ENCODE data around the gene HAUS1. TPM values are rescaled to one million over a fixed set of nuclear protein-coding genes. Genes with fewer than 3 reads are reported as not detected.

HAUS1 gene
- total RNA-seq, 4 donors from 2014 or later, result 17.0 to 43.6 (median 29.2) TPM

DNA sequence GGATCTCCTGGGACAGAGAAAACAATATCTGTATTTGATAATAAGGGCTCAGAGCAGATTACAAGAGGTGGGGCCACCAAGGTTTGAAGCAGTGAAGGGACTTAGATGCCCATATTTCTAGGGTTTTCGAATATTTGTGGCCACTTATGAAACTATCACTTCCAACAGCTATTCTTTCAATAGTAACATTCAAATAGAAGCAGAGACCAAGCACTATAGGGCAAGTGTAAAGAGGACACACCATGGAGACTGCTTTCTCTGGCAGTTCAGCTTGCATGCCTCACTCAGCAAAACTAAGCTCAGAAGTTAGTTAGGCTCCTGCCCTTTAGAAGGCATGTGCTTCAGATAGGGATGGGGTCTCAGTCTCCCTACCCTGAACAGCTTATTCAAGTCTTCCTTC is 42.4 kb upstream of the HAUS1 start:
- 85% methylated on average over 1 of the region's 1 CpG for whole genome bisulfite sequencing
- no peak for DNase-seq (ENCODE audit: low spot score in 2 of 2)
- Histone ChIP-seq H3K27ac (no peak overlapping the region), H3K27me3 (no peaks in the 10 kb centered on the region), H3K4me1 (no peaks in the 10 kb centered on the region), H3K36me3 (no peaks in the 10 kb centered on the region), H3K4me3 (no peak overlapping the region), H3K9me3 (no peaks in the 10 kb centered on the region)
- TF ChIP-seq POLR2AphosphoS5 (IDR thresholded peaks at IDR 0.05) (no peak), EP300 (IDR thresholded peaks at IDR 0.05) (no peak), POLR2A (IDR thresholded peaks at IDR 0.05) (no peak)
- TF ChIP-seq, protein P1, sequence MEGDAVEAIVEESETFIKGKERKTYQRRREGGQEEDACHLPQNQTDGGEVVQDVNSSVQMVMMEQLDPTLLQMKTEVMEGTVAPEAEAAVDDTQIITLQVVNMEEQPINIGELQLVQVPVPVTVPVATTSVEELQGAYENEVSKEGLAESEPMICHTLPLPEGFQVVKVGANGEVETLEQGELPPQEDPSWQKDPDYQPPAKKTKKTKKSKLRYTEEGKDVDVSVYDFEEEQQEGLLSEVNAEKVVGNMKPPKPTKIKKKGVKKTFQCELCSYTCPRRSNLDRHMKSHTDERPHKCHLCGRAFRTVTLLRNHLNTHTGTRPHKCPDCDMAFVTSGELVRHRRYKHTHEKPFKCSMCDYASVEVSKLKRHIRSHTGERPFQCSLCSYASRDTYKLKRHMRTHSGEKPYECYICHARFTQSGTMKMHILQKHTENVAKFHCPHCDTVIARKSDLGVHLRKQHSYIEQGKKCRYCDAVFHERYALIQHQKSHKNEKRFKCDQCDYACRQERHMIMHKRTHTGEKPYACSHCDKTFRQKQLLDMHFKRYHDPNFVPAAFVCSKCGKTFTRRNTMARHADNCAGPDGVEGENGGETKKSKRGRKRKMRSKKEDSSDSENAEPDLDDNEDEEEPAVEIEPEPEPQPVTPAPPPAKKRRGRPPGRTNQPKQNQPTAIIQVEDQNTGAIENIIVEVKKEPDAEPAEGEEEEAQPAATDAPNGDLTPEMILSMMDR (IDR thresholded peaks at IDR 0.05), result no peak

DNA sequence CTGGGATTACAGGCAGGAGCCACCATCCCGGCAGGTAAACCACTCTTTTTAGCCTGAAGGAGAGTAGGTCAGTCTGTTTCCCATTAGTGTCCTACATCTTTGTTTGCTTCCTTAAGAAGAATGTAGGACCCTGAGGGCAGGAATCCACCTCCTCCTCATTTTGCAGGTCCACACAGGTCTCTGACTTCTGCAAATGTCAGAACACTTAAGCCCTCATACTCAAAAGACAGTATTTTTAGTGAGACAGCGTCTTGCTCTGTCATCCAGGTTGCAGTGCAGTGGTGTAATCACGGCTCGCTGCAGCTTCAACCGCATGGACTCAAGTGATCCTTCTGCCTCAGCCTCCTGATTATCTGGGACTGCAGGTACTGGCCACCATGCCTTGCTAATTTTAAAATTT is 41.4 kb upstream of the HAUS1 start:
- Histone ChIP-seq H3K9me3 (no peaks in the 10 kb centered on the region), H3K36me3 (no peaks in the 10 kb centered on the region), H3K27me3 (no peaks in the 10 kb centered on the region), H3K4me3 (no peak overlapping the region), H3K27ac (no peak overlapping the region), H3K4me1 (no peaks in the 10 kb centered on the region)
- WGBS, result 63% methylated on average over 5 of the region's 5 CpGs
- TF ChIP-seq POLR2AphosphoS5 (IDR thresholded peaks at IDR 0.05) (no peak), EP300 (IDR thresholded peaks at IDR 0.05) (no peak), POLR2A (IDR thresholded peaks at IDR 0.05) (no peak)
- TF ChIP-seq, protein P1 (IDR thresholded peaks at IDR 0.05), result no peak
- DNase-seq (ENCODE audit: low spot score in 2 of 2), result no peak

DNA sequence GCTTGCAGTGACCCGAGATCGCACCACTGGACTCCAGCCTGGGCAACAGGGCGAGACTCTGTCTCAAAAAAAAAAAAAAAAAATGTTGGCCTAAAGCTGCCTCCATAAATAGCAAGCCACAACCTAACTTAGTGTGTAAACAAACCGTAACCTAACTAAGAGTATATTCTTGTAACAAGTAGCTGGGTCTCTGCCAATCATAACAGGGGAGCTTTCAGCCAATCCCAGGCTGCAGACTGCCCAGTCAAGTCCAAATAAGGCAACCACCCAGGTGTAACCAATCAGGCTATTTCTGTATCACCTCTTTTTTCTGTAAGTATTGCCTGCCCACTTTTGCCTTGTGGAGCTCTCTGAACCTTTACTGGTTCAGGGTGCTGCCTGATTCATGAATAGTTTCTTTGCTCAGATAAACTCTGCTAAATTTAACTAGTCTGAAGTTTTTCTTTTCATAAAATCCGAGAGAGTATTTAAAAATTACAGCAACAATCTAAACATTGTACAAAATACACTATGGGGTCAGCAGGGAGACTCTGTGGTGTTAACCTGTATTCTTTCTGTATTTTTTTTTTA is 36.7 kb upstream of the HAUS1 start:
- Histone ChIP-seq H3K27ac (no peak overlapping the region), H3K4me1 (peaks cover 33% of the 10 kb centered on the region), H3K36me3 (no peaks in the 10 kb centered on the region), H3K27me3 (no peaks in the 10 kb centered on the region), H3K9me3 (no peaks in the 10 kb centered on the region), H3K4me3 (no peak overlapping the region)
- no peak for DNase-seq (ENCODE audit: low spot score in 2 of 2)
- 82% methylated on average over 5 of the region's 5 CpGs for WGBS
- TF ChIP-seq POLR2A (IDR thresholded peaks at IDR 0.05), result no peak

DNA sequence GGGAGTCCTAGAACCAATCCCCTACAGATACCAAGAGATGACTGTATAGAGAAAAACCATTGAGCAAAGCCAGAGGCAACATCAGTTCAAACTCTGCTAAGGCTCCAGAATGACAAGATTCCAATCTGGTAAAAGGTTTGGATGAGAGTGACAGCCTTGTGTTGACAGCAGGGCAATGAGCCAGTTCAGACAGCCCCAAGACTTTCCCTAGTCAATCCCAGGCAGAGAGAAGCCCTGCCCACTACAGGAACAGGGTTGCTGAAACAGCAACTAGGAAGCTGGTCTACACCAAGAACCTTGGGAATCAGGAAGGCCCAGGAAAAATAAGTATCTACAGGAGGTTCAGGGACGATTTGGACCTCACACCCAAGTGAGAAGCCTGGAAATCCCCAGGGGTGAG is 35.4 kb upstream of the HAUS1 start:
- Histone ChIP-seq H3K27ac (peak overlapping the region; percentile 39), H3K4me1 (peaks cover 42% of the 10 kb centered on the region), H3K36me3 (no peaks in the 10 kb centered on the region), H3K4me3 (no peak overlapping the region), H3K9me3 (no peaks in the 10 kb centered on the region), H3K27me3 (no peaks in the 10 kb centered on the region)
- TF ChIP-seq POLR2A (IDR thresholded peaks at IDR 0.05), result no peak
- no peak for TF ChIP-seq EP300 (IDR thresholded peaks at IDR 0.05)
- TF ChIP-seq POLR2AphosphoS5 (IDR thresholded peaks at IDR 0.05), result no peak
- TF ChIP-seq, protein P1 (IDR thresholded peaks at IDR 0.05), result no peak
- 54% methylated on average over 1 of the region's 1 CpG for WGBS
- no peak for DNase-seq (ENCODE audit: low spot score in 2 of 2)

DNA sequence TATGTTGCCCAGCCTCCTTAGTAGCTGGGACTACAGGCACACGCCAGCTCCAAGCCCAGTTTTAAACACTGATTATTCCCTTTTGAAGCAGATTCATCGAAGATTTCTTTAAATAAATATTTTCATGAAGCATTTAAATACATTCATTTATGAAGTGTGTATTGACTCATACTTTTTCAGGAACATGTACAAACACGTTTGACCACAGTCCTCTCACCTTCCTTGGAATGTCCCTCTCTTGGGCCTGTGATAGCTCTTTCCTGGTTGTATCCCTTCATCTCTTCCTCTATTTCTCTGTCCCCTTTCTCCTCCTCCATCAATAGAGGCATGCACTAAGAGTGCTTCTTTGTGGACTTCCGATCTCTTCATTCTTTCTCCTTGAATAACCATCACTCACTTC is 34.7 kb upstream of the HAUS1 start:
- TF ChIP-seq POLR2A (IDR thresholded peaks at IDR 0.05), result no peak
- TF ChIP-seq EP300 (IDR thresholded peaks at IDR 0.05), result no peak
- TF ChIP-seq, protein P1 (IDR thresholded peaks at IDR 0.05), result no peak
- TF ChIP-seq POLR2AphosphoS5 (IDR thresholded peaks at IDR 0.05), result no peak
- Histone ChIP-seq H3K9me3 (no peaks in the 10 kb centered on the region), H3K27me3 (no peaks in the 10 kb centered on the region), H3K4me1 (peaks cover 42% of the 10 kb centered on the region), H3K27ac (peak overlapping the region; percentile 39), H3K4me3 (no peak overlapping the region), H3K36me3 (no peaks in the 10 kb centered on the region)
- 56% methylated on average over 4 of the region's 4 CpGs for WGBS
- DNase-seq (ENCODE audit: low spot score in 2 of 2), result no peak

DNA sequence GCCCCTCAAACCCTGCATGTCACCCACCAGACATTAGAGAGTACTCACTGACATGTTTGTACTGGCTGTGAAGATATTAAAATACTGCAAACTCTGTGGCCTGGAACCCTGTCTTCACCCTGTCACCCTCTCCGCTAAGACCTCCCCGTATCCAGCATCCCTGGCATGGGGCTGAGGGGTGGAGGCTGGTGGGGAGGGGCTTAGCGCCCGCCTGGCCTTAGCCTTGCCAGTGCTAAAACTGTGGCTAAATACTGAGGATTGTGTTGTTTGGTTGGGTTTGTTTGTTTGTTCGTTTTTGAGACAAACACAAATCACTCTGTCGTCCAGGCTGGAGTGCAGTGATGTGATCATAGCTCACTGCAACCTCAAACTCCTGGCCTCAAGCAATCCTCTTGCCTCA is 34.0 kb upstream of the HAUS1 start:
- Histone ChIP-seq H3K36me3 (no peaks in the 10 kb centered on the region), H3K4me3 (no peak overlapping the region), H3K27me3 (no peaks in the 10 kb centered on the region), H3K9me3 (no peaks in the 10 kb centered on the region), H3K27ac (no peak overlapping the region), H3K4me1 (peaks cover 42% of the 10 kb centered on the region)
- no peak for TF ChIP-seq EP300 (IDR thresholded peaks at IDR 0.05)
- no peak for TF ChIP-seq POLR2AphosphoS5 (IDR thresholded peaks at IDR 0.05)
- TF ChIP-seq, protein P1 (IDR thresholded peaks at IDR 0.05), result no peak
- no peak for DNase-seq (ENCODE audit: low spot score in 2 of 2)
- WGBS, result 75% methylated on average over 6 of the region's 6 CpGs

Measured in suprapubic skin (tissue), 4 donors.